ENCODE measurements around the gene IL1RL2. TPM values are rescaled to one million over a fixed set of nuclear protein-coding genes. Genes with fewer than 3 reads are reported as not detected.

The IL1RL2 gene
- total and polyA plus RNA-seq, 2 of the 4 experiments (the other 2 are of a cell fraction) = 0.09 to 0.36 TPM

DNA sequence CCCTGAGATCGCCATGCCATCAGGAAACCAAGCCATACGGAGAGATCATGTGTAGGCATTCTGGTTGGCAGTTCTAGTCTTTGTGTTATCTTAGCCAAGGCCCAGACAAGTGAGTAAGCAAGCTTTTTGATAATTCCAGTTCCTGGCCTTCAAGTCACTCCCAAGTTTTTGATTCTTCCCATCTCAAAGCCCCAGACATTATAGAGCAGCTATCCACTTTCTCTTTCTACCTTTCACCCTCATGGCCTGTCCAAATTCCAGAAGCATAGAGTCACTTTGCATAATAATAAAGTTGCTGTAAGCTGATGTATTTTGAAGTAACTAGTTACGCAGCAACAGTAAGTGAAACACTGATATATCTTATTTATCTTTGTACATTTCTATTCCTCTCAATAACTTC is 97.8 kb downstream of the IL1RL2 start:
- H2AFZ ChIP-seq (replicated peaks; ENCODE audit: low read length, poor library complexity) = no peak overlapping the region
- no peak overlapping the region for H2BK20ac ChIP-seq (ENCODE audit: low read depth, low read length)
- H3K4ac ChIP-seq (ENCODE audit: low read depth, low read length) = no peak overlapping the region
- no peak overlapping the region for H3K56ac ChIP-seq (ENCODE audit: extremely low read depth, insufficient read depth, low read length)
- H3K27ac ChIP-seq (ENCODE audit: insufficient read depth, low read length) = no peak overlapping the region
- no peak overlapping the region for H3K18ac ChIP-seq (ENCODE audit: low read depth, low read length)
- no peak overlapping the region for H2AK9ac ChIP-seq (replicated peaks; ENCODE audit: low read depth, low read length, poor library complexity)
- H4K8ac ChIP-seq (ENCODE audit: low read depth in 2 of 2, low read length in 2 of 2) = no peak overlapping the region
- ChIA-PET CTCF (interaction anchor here (0.7 kb wide), 2 partner anchors 367 to 850 kb away, joined by 3 to 8 read pairs; no protein-coding TSS in a partner anchor), POLR2A (ENCODE audit: unreplicated experiment) (no interaction called here)
- H4K5ac ChIP-seq (ENCODE audit: low read depth, low read length) = no peak overlapping the region
- intact Hi-C loops (cut with micrococcal nuclease) (no loop called here), dilution Hi-C loops (cut with HindIII; ENCODE audit: low sequenced_read_pairs, unreplicated experiment) (no loop called here), in situ Hi-C loops (cut with MboI; ENCODE audit: low sequenced_read_pairs) (no loop called here)
- no peak overlapping the region for H3K14ac ChIP-seq (replicated peaks; ENCODE audit: low read depth, low read length)
- TF ChIP-seq NFE2L2 (IDR thresholded peaks at IDR 0.05; ENCODE audit: low read depth, low read length) = no peak
- no peak for TF ChIP-seq POLR2A (IDR thresholded peaks at IDR 0.05; ENCODE audit: low read depth, low read length)
- no peak for TF ChIP-seq FOS (IDR thresholded peaks at IDR 0.05; ENCODE audit: low read depth, low read length)
- TF ChIP-seq, protein P1, sequence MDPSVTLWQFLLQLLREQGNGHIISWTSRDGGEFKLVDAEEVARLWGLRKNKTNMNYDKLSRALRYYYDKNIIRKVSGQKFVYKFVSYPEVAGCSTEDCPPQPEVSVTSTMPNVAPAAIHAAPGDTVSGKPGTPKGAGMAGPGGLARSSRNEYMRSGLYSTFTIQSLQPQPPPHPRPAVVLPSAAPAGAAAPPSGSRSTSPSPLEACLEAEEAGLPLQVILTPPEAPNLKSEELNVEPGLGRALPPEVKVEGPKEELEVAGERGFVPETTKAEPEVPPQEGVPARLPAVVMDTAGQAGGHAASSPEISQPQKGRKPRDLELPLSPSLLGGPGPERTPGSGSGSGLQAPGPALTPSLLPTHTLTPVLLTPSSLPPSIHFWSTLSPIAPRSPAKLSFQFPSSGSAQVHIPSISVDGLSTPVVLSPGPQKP (IDR thresholded peaks at IDR 0.05; ENCODE audit: borderline replicate concordance, low read depth, low read length) = no peak
- TF ChIP-seq CHD1 (IDR thresholded peaks at IDR 0.05; ENCODE audit: low read depth, low read length) = no peak
- no peak for TF ChIP-seq MAZ (IDR thresholded peaks at IDR 0.05; ENCODE audit: borderline replicate concordance, low read depth, low read length)
- TF ChIP-seq RAD21 (IDR thresholded peaks at IDR 0.05; ENCODE audit: low read length) = no peak
- TF ChIP-seq BHLHE40 (IDR thresholded peaks at IDR 0.05; ENCODE audit: low read depth, low read length) = no peak
- TF ChIP-seq MXI1 (IDR thresholded peaks at IDR 0.05; ENCODE audit: borderline replicate concordance, low read depth, low read length) = no peak
- TF ChIP-seq RCOR1 (IDR thresholded peaks at IDR 0.05; ENCODE audit: insufficient replicate concordance, low read length) = no peak
- TF ChIP-seq CEBPB (IDR thresholded peaks at IDR 0.05; ENCODE audit: low read depth, low read length) = no peak
- H2AK5ac ChIP-seq (ENCODE audit: low read depth, low read length) = 0 out of 2 replicates have a peak overlapping the region, but pooled peaks have one; percentile 1
- H3K9ac ChIP-seq (ENCODE audit: low read depth, low read length) = no peak overlapping the region
- no peaks in the 10 kb centered on the region; the same call in 1 of the 2 replicates for H3K9me1 ChIP-seq (ENCODE audit: insufficient read depth, low read length)
- H2BK120ac ChIP-seq (ENCODE audit: low read depth, low read length) = 0 out of 2 replicates have a peak overlapping the region, but pooled peaks have one; percentile 17
- ATAC-seq (ENCODE audit: low read depth) (no peak; the same call in 1 of the 2 replicates), DNase-seq (no peak)
- H4K20me1 ChIP-seq (ENCODE audit: insufficient read depth, low read length) = no peaks in the 10 kb centered on the region
- no peak overlapping the region for H3K4me2 ChIP-seq (ENCODE audit: low read depth, low read length)
- H2BK15ac ChIP-seq (ENCODE audit: low read depth, low read length) = no peak overlapping the region
- WGBS, 2 experiments (ENCODE audit: extremely low coverage in 2 of 2, insufficient read length in 1 of 2) = no CpG with 5 or more reads among the region's 3 CpGs
- no peaks in the 10 kb centered on the region; the same call in 1 of the 2 replicates for H3K27me3 ChIP-seq (ENCODE audit: control insufficient read depth, insufficient read depth, low read length)
- no TSS peak for BruUV-seq (replicated peaks)
- no peak overlapping the region for H2BK5ac ChIP-seq (ENCODE audit: low read depth, low read length, poor library complexity, severe bottlenecking)
- no peaks in the 10 kb centered on the region for H3K9me3 ChIP-seq (ENCODE audit: control insufficient read depth, insufficient read depth, low read length)
- H4K91ac ChIP-seq (ENCODE audit: insufficient read depth, low read depth, low read length) = no peak overlapping the region
- H3K36me3 ChIP-seq (ENCODE audit: control insufficient read depth, insufficient read depth, low read length) = no peaks in the 10 kb centered on the region
- H3K79me1 ChIP-seq (ENCODE audit: low read depth in 1 of 2, low read length in 2 of 2) = no peaks in the 10 kb centered on the region
- no peak overlapping the region for H3K23ac ChIP-seq (ENCODE audit: low read depth, low read length)
- H3K4me1 ChIP-seq (ENCODE audit: control insufficient read depth, insufficient read depth, low read length) = peaks cover 2% of the 10 kb centered on the region
- no peak overlapping the region for H3K4me3 ChIP-seq (ENCODE audit: insufficient read depth, low read depth, low read length)

Data from IMR-90 (cell line).